Kidney (tissue), 14 donors: Measurements from ENCODE around the gene JOSD1. TPM values are rescaled to one million over a fixed set of nuclear protein-coding genes. Genes with fewer than 3 reads are reported as not detected.

Experiments used
- DNase-seq, 5 donors: peaks; one replicate each; pipeline ENCODE4 v3.0.0-alpha.2; 2013 to 2020
- FAIRE-seq: peaks from 2 replicates; lab custom pipeline; 2012; peaks lifted over from hg19 to GRCh38; lab: Jason Lieb, UNC
- H3K27ac ChIP-seq, 2 donors: one replicate each; pipeline ENCODE4 v1.7.0; 2013; ENCODE audit warnings: low read depth in 2 of 2, low read length in 2 of 2, inconsistent platforms in 1 of 2
- H3K27me3 ChIP-seq: one replicate; pipeline ENCODE4 v1.7.1; 2013; ENCODE audit warnings: low read length, inconsistent platforms; ENCODE audit not compliant: control insufficient read depth, insufficient read depth
- H3K36me3 ChIP-seq, 3 donors: one replicate each; pipeline versions ENCODE4 v1.7.0 to v1.7.1; 2013; ENCODE audit warnings: low read length in 3 of 3, control low read depth in 1 of 3, inconsistent platforms in 1 of 3; ENCODE audit not compliant: insufficient read depth in 3 of 3, control insufficient read depth in 2 of 3
- H3K4me1 ChIP-seq, 3 donors: one replicate each; pipeline versions ENCODE4 v1.7.0 to v1.7.1; 2013; ENCODE audit warnings: low read length in 3 of 3, inconsistent platforms in 1 of 3, low read depth in 1 of 3; ENCODE audit not compliant: control insufficient read depth in 2 of 3, insufficient read depth in 2 of 3
- H3K4me3 ChIP-seq, 3 donors: one replicate each; pipeline versions ENCODE4 v1.7.0 to v1.8.1; 2013; ENCODE audit warnings: low read length in 3 of 3, control low read depth in 1 of 3, inconsistent platforms in 1 of 3
- H3K9ac ChIP-seq, 3 donors: one replicate each; pipeline versions ENCODE4 v1.7.0 to v1.7.1; 2013; ENCODE audit warnings: low read length in 3 of 3, control low read depth in 1 of 3, inconsistent platforms in 1 of 3
- H3K9me3 ChIP-seq, 3 donors: one replicate each; pipeline versions ENCODE4 v1.7.0 to v1.7.1; 2013; ENCODE audit warnings: low read length in 3 of 3, control low read depth in 1 of 3, inconsistent platforms in 1 of 3; ENCODE audit not compliant: control insufficient read depth in 2 of 3, insufficient read depth in 1 of 3
- CTCF ChIP-seq: IDR thresholded peaks from 3 replicates; pipeline ENCODE4 v1.5.1; 2012; ENCODE audit warnings: mild to moderate bottlenecking, moderate library complexity, borderline replicate concordance; ENCODE audit not compliant: insufficient read depth; ENCODE audit errors: extremely low read depth
- intact Hi-C: fragments of 100-400 bp; cut with DNase I; formaldehyde crosslinking; loops from one replicate; pipeline ENCODE4 v1.11.1; 2022
- polyA plus RNA-seq: library from polyadenylated mRNA; stranded (reverse); fragments of 350-450 nt; fragmentation: Illumina TruSeq; extraction: RNeasy Lipid Tissue Mini Kit (QIAGEN cat#74804); gene quantifications from one replicate; pipeline ENCODE4 v1.2.3, GENCODE V29; 2014; ENCODE audit warnings: low read depth, low replicate concordance; ENCODE audit not compliant: insufficient read depth
- total RNA-seq: library from RNA; stranded (reverse); fragmentation: NEBNext Ultra II Directional; extraction: Animal tissue kit (Norgen Biotek cat#: 25700); gene quantifications from one replicate; pipeline ENCODE4 v1.2.1, GENCODE V29; 2021
- donor health status: control.
- donor health status: control.
- donor health status: control.
- donor health status: control.
- donor health status: control.
- donor health status: DM: yes; HTN: yes; CAD: no.
- donor health status: Normal renal cell carcinoma (clear cell type).

Gene JOSD1
- total and polyA plus RNA-seq, 2 donors from 2014 or later: 12.8 to 42.8 TPM

DNA sequence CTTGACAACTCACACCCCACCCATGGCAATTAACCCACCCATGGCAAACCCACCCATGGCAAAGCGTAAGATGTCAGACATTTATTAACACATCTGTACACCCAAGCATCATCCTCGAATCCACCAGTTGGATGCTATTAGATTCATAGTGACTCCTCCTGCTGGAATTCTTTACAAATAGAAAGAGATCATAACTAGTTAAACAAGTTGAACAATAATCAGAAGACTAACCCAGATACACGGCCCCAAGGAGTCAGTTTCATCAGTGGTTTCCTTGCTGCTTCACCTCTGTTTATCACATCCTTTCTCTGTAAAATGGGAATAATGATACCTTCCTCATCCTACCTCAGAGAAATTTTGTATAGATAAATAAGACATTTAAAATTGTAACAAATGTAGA, 10.1 kb upstream of the JOSD1 start:
- Histone ChIP-seq H3K9me3 (no peaks in the 10 kb centered on the region), H3K36me3 (peaks cover 0 to 4% (median 0%) of the 10 kb centered on the region in 3 donors), H3K4me1 (peaks cover 4 to 26% (median 15%) of the 10 kb centered on the region in 3 donors)

DNA sequence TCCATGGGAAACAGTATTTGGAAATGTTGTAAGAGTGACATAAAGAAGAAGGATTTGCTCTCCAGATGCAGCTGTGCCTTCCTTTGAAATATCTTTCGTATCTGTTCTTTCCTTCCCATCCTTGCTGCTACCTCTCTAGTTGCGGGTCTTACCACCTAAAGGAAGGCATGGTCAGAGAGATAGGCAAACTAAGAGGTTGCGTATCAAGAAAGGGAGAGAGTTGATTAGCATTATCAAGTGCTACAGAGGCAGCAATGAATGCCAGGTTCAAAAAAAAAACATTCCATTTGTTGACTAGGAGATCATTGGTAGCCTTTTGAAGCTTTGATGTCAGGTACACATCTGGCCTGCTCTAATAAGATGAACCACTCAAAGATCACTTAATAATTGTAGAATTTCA, 9.6 kb upstream of the JOSD1 start:
- H3K27ac ChIP-seq: no peak overlapping the region
- peaks cover 0 to 4% (median 0%) of the 10 kb centered on the region in 3 donors for H3K36me3 ChIP-seq
- no peak for TF ChIP-seq CTCF
- H3K27me3 ChIP-seq: no peaks in the 10 kb centered on the region
- no peak overlapping the region for H3K9ac ChIP-seq
- H3K4me1 ChIP-seq: peaks cover 4 to 26% (median 15%) of the 10 kb centered on the region in 3 donors
- FAIRE-seq (no peak), DNase-seq (no peak)
- no peaks in the 10 kb centered on the region for H3K9me3 ChIP-seq
- intact Hi-C loops: no loop called here
- no peak overlapping the region for H3K4me3 ChIP-seq

More for the DNA sequence above, 10.1 kb upstream of the JOSD1 start:
- TF ChIP-seq CTCF: no peak
- Histone ChIP-seq H3K4me3 (no peak overlapping the region), H3K27ac (no peak overlapping the region), H3K27me3 (no peaks in the 10 kb centered on the region), H3K9ac (no peak overlapping the region)
- intact Hi-C loops: no loop called here
- FAIRE-seq: no peak
- no peak for DNase-seq

- no peak overlapping the region for H3K4me3 ChIP-seq
- H3K9ac ChIP-seq: no peak overlapping the region
- H3K27me3 ChIP-seq: no peaks in the 10 kb centered on the region
- no peak overlapping the region for H3K27ac ChIP-seq
- intact Hi-C loops: no loop called here
- TF ChIP-seq CTCF: no peak
- peaks cover 0 to 2% (median 0%) of the 10 kb centered on the region in 3 donors for H3K36me3 ChIP-seq
- DNase-seq (no peak), FAIRE-seq (no peak)
- peaks cover 6 to 25% (median 15%) of the 10 kb centered on the region in 3 donors for H3K4me1 ChIP-seq
- no peaks in the 10 kb centered on the region for H3K9me3 ChIP-seq
Observed at GRCh38 chr22:38709306-38709705, 8.6 kb upstream of the JOSD1 start.

- no peak overlapping the region for H3K9ac ChIP-seq
- H3K36me3 ChIP-seq: peaks cover 0 to 2% (median 0%) of the 10 kb centered on the region in 3 donors
- intact Hi-C loops: no loop called here
- no peaks in the 10 kb centered on the region for H3K9me3 ChIP-seq
- peaks cover 6 to 24% (median 15%) of the 10 kb centered on the region in 3 donors for H3K4me1 ChIP-seq
- FAIRE-seq (no peak), DNase-seq (no peak)
- no peak for TF ChIP-seq CTCF
- no peaks in the 10 kb centered on the region for H3K27me3 ChIP-seq
- no peak overlapping the region for H3K27ac ChIP-seq
- no peak overlapping the region for H3K4me3 ChIP-seq
Observed at GRCh38 chr22:38707984-38708383, 7.2 kb upstream of the JOSD1 start.
